ENCODE data around the gene MT1A. TPM values are rescaled to one million over a fixed set of nuclear protein-coding genes. Genes with fewer than 3 reads are reported as not detected.

MT1A gene
- total RNA-seq, 4 donors from 2014 or later = 18.8 to 365 (median 93.3) TPM; not detected in 1

- peak; percentile 38 to 47 for TF ChIP-seq EP300 (IDR thresholded peaks at IDR 0.05)
- TF ChIP-seq, protein P1, sequence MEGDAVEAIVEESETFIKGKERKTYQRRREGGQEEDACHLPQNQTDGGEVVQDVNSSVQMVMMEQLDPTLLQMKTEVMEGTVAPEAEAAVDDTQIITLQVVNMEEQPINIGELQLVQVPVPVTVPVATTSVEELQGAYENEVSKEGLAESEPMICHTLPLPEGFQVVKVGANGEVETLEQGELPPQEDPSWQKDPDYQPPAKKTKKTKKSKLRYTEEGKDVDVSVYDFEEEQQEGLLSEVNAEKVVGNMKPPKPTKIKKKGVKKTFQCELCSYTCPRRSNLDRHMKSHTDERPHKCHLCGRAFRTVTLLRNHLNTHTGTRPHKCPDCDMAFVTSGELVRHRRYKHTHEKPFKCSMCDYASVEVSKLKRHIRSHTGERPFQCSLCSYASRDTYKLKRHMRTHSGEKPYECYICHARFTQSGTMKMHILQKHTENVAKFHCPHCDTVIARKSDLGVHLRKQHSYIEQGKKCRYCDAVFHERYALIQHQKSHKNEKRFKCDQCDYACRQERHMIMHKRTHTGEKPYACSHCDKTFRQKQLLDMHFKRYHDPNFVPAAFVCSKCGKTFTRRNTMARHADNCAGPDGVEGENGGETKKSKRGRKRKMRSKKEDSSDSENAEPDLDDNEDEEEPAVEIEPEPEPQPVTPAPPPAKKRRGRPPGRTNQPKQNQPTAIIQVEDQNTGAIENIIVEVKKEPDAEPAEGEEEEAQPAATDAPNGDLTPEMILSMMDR (IDR thresholded peaks at IDR 0.05) = peak in 4 of 5 experiments; percentile 30 to 55 (median 42)
- TF ChIP-seq POLR2A (IDR thresholded peaks at IDR 0.05) = no peak
- H3K4me3 ChIP-seq = peak overlapping the region; percentile 8 to 41 (median 27)
- 12 to 16% methylated on average over 16 to 42 of the region's 42 CpGs for WGBS, 2 donors
- peaks cover 0 to 33% of the 10 kb centered on the region in 2 donors for H3K27me3 ChIP-seq
- no peaks in the 10 kb centered on the region for H3K36me3 ChIP-seq
- peak overlapping the region in 3 of 4 donors; percentile 12 to 45 (median 14) for H3K27ac ChIP-seq
- no peaks in the 10 kb centered on the region for H3K9me3 ChIP-seq
- peaks cover 0 to 27% (median 18%) of the 10 kb centered on the region in 4 donors for H3K4me1 ChIP-seq
- DNase-seq (ENCODE audit: low spot score in 2 of 2) = peak; percentile 19 to 41
These were observed 4.8 kb downstream of the MT1A start for GRCh38 chr16:56643080-56643778.

- H3K27ac ChIP-seq = peak overlapping the region in 1 of 4 donors; percentile 45
- no peak for DNase-seq (ENCODE audit: low spot score in 2 of 2)
- H3K36me3 ChIP-seq = no peaks in the 10 kb centered on the region
- peaks cover 0 to 31% of the 10 kb centered on the region in 2 donors for H3K27me3 ChIP-seq
- no peak for TF ChIP-seq POLR2A (IDR thresholded peaks at IDR 0.05)
- peaks cover 0 to 21% (median 13%) of the 10 kb centered on the region in 4 donors for H3K4me1 ChIP-seq
- H3K4me3 ChIP-seq = peak overlapping the region in 3 of 4 donors; percentile 14 to 41 (median 40)
- H3K9me3 ChIP-seq = no peaks in the 10 kb centered on the region
- WGBS, 2 donors = 50 to 52% methylated on average over 5 of the region's 5 CpGs
These were observed 5.4 kb downstream of the MT1A start for GRCh38 chr16:56643833-56644232.

- 93 to 96% methylated on average over 1 of the region's 1 CpG for WGBS, 2 donors
- Histone ChIP-seq H3K27ac (no peak overlapping the region), H3K4me1 (peaks cover 0 to 16% (median 10%) of the 10 kb centered on the region in 4 donors), H3K27me3 (peaks cover 0 to 24% of the 10 kb centered on the region in 2 donors), H3K4me3 (no peak overlapping the region), H3K9me3 (no peaks in the 10 kb centered on the region), H3K36me3 (no peaks in the 10 kb centered on the region)
- DNase-seq (ENCODE audit: low spot score in 2 of 2) = no peak
- TF ChIP-seq, protein P1 (IDR thresholded peaks at IDR 0.05) = no peak
- TF ChIP-seq POLR2A (IDR thresholded peaks at IDR 0.05) (no peak), EP300 (IDR thresholded peaks at IDR 0.05) (no peak)
These were observed 6.8 kb downstream of the MT1A start for GRCh38 chr16:56645311-56645710.

GRCh38 chr16:56645838-56646237 is 7.4 kb downstream of the MT1A start:
- Histone ChIP-seq H3K4me1 (peaks cover 0 to 16% (median 10%) of the 10 kb centered on the region in 4 donors), H3K9me3 (no peaks in the 10 kb centered on the region), H3K27ac (no peak overlapping the region), H3K36me3 (no peaks in the 10 kb centered on the region), H3K4me3 (no peak overlapping the region), H3K27me3 (peaks cover 0 to 24% of the 10 kb centered on the region in 2 donors)
- TF ChIP-seq POLR2A (IDR thresholded peaks at IDR 0.05) (no peak), EP300 (IDR thresholded peaks at IDR 0.05) (no peak)
- TF ChIP-seq, protein P1 (IDR thresholded peaks at IDR 0.05) = no peak
- 0% methylated on average over 1 of the region's 1 CpG for WGBS, 2 donors
- DNase-seq (ENCODE audit: low spot score in 2 of 2) = no peak

GRCh38 chr16:56647641-56648431 is 9.4 kb downstream of the MT1A start:
- no peaks in the 10 kb centered on the region for H3K36me3 ChIP-seq
- H3K27me3 ChIP-seq = peaks cover 0 to 27% of the 10 kb centered on the region in 2 donors
- H3K27ac ChIP-seq = no peak overlapping the region
- WGBS, 2 donors = 32 to 39% methylated on average over 25 to 29 of the region's 33 CpGs
- TF ChIP-seq, protein P1 (IDR thresholded peaks at IDR 0.05) = no peak
- TF ChIP-seq POLR2A (IDR thresholded peaks at IDR 0.05) (no peak), EP300 (IDR thresholded peaks at IDR 0.05) (no peak)
- DNase-seq (ENCODE audit: low spot score in 2 of 2) = no peak
- no peak overlapping the region for H3K4me3 ChIP-seq
- H3K4me1 ChIP-seq = peaks cover 0 to 13% (median 10%) of the 10 kb centered on the region in 4 donors
- no peaks in the 10 kb centered on the region for H3K9me3 ChIP-seq

Measured in tibial nerve (tissue), 4 donors.